ENCODE measurements around the gene DENND5A. TPM values are rescaled to one million over a fixed set of nuclear protein-coding genes. Genes with fewer than 3 reads are reported as not detected.

Gene DENND5A
- total RNA-seq, 1 donor = 433 TPM

Small RNAs within 50 kb of the gene (small RNA-seq; reads per million reads assigned to genes)
- gene MIR5691 (not detected), gene RF00017 (not detected)

Other genes with a start within 250 kb of the DENND5A start
- gene SCUBE2, start 173.8 kb downstream of the DENND5A start, total RNA-seq = 0.27 TPM
- 12.9 TPM for gene TMEM41B, start 49.2 kb upstream of the DENND5A start, total RNA-seq
- 42.8 TPM for gene IPO7, start 119.3 kb upstream of the DENND5A start, total RNA-seq
- 38.8 TPM for gene ZNF143, start 195.7 kb upstream of the DENND5A start, total RNA-seq

All from hematopoietic multipotent progenitor cell (in vitro differentiated cells).